ENCODE results near the gene RANGAP1.

RANGAP1 gene

DNA sequence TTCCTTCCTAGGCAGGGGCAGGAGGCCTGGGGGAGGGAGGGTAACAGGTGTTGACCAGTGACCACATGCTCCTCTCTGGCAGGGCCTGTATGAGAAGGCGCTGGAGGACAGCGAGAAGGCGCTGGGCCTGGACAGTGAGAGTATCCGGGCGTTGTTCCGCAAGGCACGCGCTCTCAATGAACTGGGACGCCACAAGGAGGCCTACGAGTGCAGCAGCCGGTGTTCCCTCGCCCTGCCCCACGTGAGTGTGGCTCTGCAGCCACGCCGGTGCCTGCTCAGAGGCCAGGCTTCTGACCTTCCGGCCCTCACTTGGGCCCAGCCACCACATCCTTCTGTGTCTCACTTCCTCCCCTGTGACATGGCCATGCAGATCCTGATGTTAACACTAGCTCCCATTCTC, 41.1 kb upstream of the RANGAP1 start:
- H3K4me3 ChIP-seq (ENCODE audit: control insufficient read depth, low read depth, low read length) = no peak overlapping the region
- DNase-seq (ENCODE audit: low read depth) = no peak
- TF ChIP-seq, protein P1, sequence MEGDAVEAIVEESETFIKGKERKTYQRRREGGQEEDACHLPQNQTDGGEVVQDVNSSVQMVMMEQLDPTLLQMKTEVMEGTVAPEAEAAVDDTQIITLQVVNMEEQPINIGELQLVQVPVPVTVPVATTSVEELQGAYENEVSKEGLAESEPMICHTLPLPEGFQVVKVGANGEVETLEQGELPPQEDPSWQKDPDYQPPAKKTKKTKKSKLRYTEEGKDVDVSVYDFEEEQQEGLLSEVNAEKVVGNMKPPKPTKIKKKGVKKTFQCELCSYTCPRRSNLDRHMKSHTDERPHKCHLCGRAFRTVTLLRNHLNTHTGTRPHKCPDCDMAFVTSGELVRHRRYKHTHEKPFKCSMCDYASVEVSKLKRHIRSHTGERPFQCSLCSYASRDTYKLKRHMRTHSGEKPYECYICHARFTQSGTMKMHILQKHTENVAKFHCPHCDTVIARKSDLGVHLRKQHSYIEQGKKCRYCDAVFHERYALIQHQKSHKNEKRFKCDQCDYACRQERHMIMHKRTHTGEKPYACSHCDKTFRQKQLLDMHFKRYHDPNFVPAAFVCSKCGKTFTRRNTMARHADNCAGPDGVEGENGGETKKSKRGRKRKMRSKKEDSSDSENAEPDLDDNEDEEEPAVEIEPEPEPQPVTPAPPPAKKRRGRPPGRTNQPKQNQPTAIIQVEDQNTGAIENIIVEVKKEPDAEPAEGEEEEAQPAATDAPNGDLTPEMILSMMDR (conservative IDR thresholded peaks at IDR 0.05; ENCODE audit: control insufficient read depth, insufficient read depth, low read depth, low read length) = no peak

DNA sequence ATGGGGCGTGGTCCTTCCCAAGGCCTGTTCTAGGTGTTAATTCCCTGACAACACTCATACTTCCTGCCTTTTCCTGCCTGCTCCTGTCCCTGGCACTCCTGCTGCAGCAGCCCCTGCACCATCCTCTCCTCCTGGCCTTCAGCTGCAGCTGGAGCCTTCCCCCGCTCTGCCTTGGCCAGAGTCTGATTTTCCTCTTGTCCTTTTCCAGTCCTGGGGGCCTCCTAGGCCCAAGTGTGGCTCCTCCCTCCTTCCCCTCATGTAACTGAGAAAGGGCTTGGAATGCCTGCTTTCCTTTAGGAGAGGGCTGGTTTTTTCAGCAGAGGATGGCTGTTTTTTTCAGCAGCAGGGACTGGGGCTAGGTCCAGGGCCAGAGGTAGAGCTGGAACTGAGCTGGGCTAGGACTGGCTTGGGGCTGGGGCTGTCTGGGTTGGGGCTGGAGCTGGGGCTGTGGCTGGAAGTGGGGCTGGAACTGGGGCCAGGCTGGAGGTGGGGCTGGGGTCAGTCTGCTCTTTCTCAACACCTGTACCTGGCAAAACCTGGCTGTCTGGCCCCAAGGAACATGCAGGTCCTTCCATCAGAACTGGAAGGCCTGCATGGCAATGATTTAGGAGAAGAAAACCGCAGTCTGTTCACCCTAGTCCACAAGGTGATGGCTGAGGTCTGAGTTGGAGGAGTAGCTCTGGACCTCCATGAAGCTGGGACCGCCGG, 39.0 kb upstream of the RANGAP1 start:
- no peak for DNase-seq (ENCODE audit: low read depth)
- TF ChIP-seq, protein P1 (conservative IDR thresholded peaks at IDR 0.05; ENCODE audit: control insufficient read depth, insufficient read depth, low read depth, low read length) = no peak
- H3K4me3 ChIP-seq (ENCODE audit: control insufficient read depth, low read depth, low read length) = no peak overlapping the region

DNA sequence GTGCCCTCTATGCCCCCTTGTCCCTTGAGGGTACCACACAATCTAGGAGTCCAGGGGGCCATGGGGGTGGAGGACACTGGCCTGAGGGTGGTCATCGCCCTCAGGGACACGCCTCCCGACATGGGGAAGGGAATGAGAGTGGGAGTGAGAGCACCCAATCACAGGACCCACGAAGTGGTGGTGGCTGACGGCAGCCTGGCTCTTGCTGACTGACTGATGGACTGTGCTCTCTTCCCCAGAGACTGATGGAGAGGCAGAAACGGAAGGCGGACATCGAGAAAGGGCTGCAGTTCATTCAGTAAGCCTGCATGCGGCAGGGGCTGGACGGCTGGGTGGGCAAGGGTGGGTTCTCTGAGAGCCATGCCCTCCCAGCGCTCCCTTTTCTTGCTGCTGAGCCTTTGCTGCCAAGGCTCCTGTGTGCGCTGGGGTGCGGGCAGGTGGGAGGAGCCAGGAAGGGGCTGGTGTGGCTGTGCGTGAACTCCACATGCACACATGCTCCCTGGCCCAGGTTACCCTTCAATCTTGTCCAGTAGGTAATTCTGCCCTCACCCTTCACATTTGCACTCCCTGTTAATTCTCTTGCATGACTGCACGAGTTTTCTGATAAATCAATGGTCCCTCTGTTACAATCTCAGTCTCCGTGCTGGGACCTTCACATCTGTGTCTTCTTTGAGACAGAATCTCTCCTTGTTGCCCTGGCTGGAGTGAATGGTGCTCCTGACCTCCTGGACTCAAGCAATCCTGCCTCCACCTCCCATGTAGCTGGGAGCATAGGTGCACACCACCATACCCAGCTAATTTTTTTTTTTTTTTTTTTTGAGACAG, 34.6 kb upstream of the RANGAP1 start:
- TF ChIP-seq, protein P1 (conservative IDR thresholded peaks at IDR 0.05; ENCODE audit: control insufficient read depth, insufficient read depth, low read depth, low read length) = no peak

DNA sequence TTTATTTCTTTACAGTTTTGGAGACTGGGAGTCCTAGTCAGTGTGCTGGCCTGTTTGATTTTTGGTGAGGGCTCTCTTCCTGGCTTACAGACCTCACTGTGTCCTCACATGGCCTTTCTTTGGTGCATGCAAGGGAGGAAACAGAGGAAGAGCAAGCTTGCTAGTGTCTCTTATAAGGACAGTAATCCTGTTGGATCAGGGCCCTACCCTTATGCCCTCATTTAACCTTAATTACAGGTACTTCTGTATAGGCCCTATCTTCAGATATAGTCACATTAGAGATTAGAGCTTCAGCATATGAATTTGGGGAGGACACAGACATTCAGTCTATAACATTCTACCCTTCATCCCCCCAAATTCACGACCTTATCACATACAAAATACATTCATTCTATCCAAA, 29.6 kb upstream of the RANGAP1 start:
- no peak overlapping the region for H3K4me3 ChIP-seq (ENCODE audit: control insufficient read depth, low read depth, low read length)
- DNase-seq (ENCODE audit: low read depth) = no peak
- TF ChIP-seq, protein P1 (conservative IDR thresholded peaks at IDR 0.05; ENCODE audit: control insufficient read depth, insufficient read depth, low read depth, low read length) = no peak

More for the DNA sequence above, 34.6 kb upstream of the RANGAP1 start:
- DNase-seq (ENCODE audit: low read depth) = no peak
- H3K4me3 ChIP-seq (ENCODE audit: control insufficient read depth, low read depth, low read length) = no peak overlapping the region

DNA sequence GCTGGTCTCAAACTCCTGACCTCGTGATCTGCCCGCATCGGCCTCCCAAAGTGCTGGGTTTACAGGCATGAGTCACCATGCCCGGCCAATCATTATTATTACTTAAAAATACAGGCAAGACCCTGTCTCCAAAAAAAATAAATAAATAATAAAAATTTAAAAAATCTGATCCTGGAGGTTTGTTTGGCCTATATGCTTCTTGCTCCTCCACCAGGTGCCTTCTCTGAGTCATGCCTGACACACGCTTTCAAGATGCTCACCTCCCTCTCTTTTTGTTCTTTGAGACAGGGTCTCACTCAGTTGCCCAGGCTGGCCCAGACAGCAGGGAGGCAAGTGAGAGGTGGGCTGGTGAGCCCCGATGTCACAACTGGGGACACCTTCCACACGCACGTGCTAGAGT, 28.8 kb upstream of the RANGAP1 start:
- no peak for DNase-seq (ENCODE audit: low read depth)
- TF ChIP-seq, protein P1 (conservative IDR thresholded peaks at IDR 0.05; ENCODE audit: control insufficient read depth, insufficient read depth, low read depth, low read length) = no peak
- no peak overlapping the region for H3K4me3 ChIP-seq (ENCODE audit: control insufficient read depth, low read depth, low read length)

DNA sequence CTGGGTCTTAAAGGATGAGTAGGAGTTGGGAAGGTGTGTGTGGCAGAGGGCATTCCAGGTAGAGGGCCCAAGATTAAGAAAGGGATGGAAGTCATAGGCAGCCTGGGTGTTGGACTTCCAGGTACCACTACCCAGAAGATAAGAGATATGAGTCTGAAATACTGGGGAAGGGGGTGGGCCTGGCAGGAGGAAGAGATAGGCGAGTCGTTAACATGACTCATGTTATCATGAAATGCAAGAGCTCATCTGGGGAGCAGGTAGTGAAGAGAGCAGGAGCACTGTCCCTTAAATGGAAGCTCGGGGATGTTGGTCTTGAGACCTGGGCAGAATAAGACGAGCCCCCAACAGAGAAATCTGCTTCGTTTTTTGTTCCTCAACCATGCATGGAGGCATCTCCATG, 25.5 kb upstream of the RANGAP1 start:
- no peak overlapping the region for H3K4me3 ChIP-seq (ENCODE audit: control insufficient read depth, low read depth, low read length)
- DNase-seq (ENCODE audit: low read depth) = no peak
- TF ChIP-seq, protein P1 (conservative IDR thresholded peaks at IDR 0.05; ENCODE audit: control insufficient read depth, insufficient read depth, low read depth, low read length) = no peak

Data from fibroblast of mammary gland (primary cell).